Small intestine (tissue), 7 donors: ENCODE data around the gene EHMT1. TPM values are rescaled to one million over a fixed set of nuclear protein-coding genes. Genes with fewer than 3 reads are reported as not detected.
"Not testable (repeated sequence)": the region's sequence is repeated elsewhere in the genome, so short reads cannot be mapped to it uniquely, and the experiment has no call there.

ENCODE experiments used
- DNase-seq, 2 donors: peaks; one replicate each; pipeline versions ENCODE4 v3.0.0 to v3.0.0-alpha.2; 2013
- FAIRE-seq: peaks from 2 replicates; lab custom pipeline; 2012; peaks lifted over from hg19 to GRCh38; lab: Jason Lieb, UNC
- H3K27ac ChIP-seq, 3 donors: one replicate each; pipeline ENCODE4 v1.5.1; 2013; ENCODE audit warnings: low read length in 2 of 3, mild to moderate bottlenecking in 2 of 3, control low read depth in 1 of 3, inconsistent platforms in 1 of 3, low read depth in 1 of 3, moderate library complexity in 1 of 3
- H3K27me3 ChIP-seq, 3 donors: one replicate each; pipeline ENCODE4 v1.6.1; 2013; ENCODE audit warnings: low read length in 3 of 3, inconsistent platforms in 1 of 3; ENCODE audit not compliant: control insufficient read depth in 3 of 3, insufficient read depth in 3 of 3
- H3K36me3 ChIP-seq, 3 donors: one replicate each; pipeline ENCODE4 v1.6.1; 2013; ENCODE audit warnings: low read length in 3 of 3, inconsistent platforms in 1 of 3, low read depth in 1 of 3, mild to moderate bottlenecking in 1 of 3, moderate library complexity in 1 of 3; ENCODE audit not compliant: control insufficient read depth in 3 of 3, insufficient read depth in 2 of 3
- H3K4me1 ChIP-seq, 3 donors: one replicate each; pipeline ENCODE4 v1.6.1; 2013; ENCODE audit warnings: low read length in 2 of 3, inconsistent platforms in 1 of 3, low read depth in 1 of 3, mild to moderate bottlenecking in 1 of 3, moderate library complexity in 1 of 3; ENCODE audit not compliant: control insufficient read depth in 3 of 3, insufficient read depth in 2 of 3
- H3K4me3 ChIP-seq, 3 donors: one replicate each; pipeline ENCODE4 v1.5.1; 2013; ENCODE audit warnings: low read length in 3 of 3, control low read depth in 1 of 3, inconsistent platforms in 1 of 3, low read depth in 1 of 3, mild to moderate bottlenecking in 1 of 3, moderate library complexity in 1 of 3
- H3K9me3 ChIP-seq, 2 donors: one replicate each; pipeline ENCODE4 v1.6.1; 2013; ENCODE audit warnings: low read depth in 1 of 2, low read length in 1 of 2; ENCODE audit not compliant: control insufficient read depth in 2 of 2, insufficient read depth in 1 of 2
- WGBS, 3 donors: extraction: QIAGEN DNeasy Blood & Tissue Kit; methylation state at CpG; one replicate each; pipeline ENCODE4 v1.1.7; 2013; 5-methylcytosine and 5-hydroxymethylcytosine counted together
- polyA plus RNA-seq, 4 donors: library from polyadenylated mRNA; stranded (reverse) in 3 of 4; unstranded in 1 of 4; fragments of 200-250 nt in 3 of 4; fragments of 120-200 nt in 1 of 4; gene quantifications; one replicate each; pipeline versions ENCODE4 v1.2.1 to v1.2.3, GENCODE V29; 2013
- donor health status: healthy with polysubstance abuse.
- donor health status: control.
- donor health status: control.
- donor health status: Bipolar disorder and iron deficiency.
- donor health status: healthy.

Gene EHMT1
- polyA plus RNA-seq, 4 donors = 35.2 to 53.9 (median 39.1) TPM

GRCh38 chr9:137724818-137725240, 106.0 kb downstream of the EHMT1 start:
- H3K9me3 ChIP-seq = peaks cover 0 to 13% of the 10 kb centered on the region in 2 donors
- no peaks in the 10 kb centered on the region for H3K4me1 ChIP-seq
- H3K36me3 ChIP-seq = peaks cover 9 to 55% (median 16%) of the 10 kb centered on the region in 3 donors
- FAIRE-seq (no peak), DNase-seq (no peak)
- H3K27ac ChIP-seq = no peak overlapping the region
- 96 to 98% (median 97%) methylated on average over 24 of the region's 24 CpGs for whole genome bisulfite sequencing, 3 donors
- no peaks in the 10 kb centered on the region for H3K27me3 ChIP-seq
- no peak overlapping the region for H3K4me3 ChIP-seq

- Histone ChIP-seq H3K27ac (no peak overlapping the region), H3K36me3 (peaks cover 13 to 56% (median 17%) of the 10 kb centered on the region in 3 donors), H3K4me1 (no peaks in the 10 kb centered on the region), H3K9me3 (peaks cover 0 to 15% of the 10 kb centered on the region in 2 donors), H3K27me3 (no peaks in the 10 kb centered on the region), H3K4me3 (no peak overlapping the region)
- WGBS, 3 donors = 95 to 97% (median 97%) methylated on average over 9 to 10 of the region's 10 CpGs
- FAIRE-seq (no peak), DNase-seq (no peak)
Observed at GRCh38 chr9:137725598-137725997, 106.8 kb downstream of the EHMT1 start.

- not testable (repeated sequence) for H3K4me3 ChIP-seq, DNase-seq, H3K4me1 ChIP-seq, H3K27ac ChIP-seq, FAIRE-seq, H3K27me3 ChIP-seq
- Histone ChIP-seq H3K36me3 (peaks cover 10 to 57% (median 14%) of the 10 kb centered on the region in 3 donors), H3K9me3 (peaks cover 0 to 16% of the 10 kb centered on the region in 2 donors)
- 88 to 99% (median 97%) methylated on average over 7 to 9 of the region's 19 CpGs for WGBS, 3 donors
Observed at GRCh38 chr9:137726336-137726735, 107.5 kb downstream of the EHMT1 start.

DNA sequence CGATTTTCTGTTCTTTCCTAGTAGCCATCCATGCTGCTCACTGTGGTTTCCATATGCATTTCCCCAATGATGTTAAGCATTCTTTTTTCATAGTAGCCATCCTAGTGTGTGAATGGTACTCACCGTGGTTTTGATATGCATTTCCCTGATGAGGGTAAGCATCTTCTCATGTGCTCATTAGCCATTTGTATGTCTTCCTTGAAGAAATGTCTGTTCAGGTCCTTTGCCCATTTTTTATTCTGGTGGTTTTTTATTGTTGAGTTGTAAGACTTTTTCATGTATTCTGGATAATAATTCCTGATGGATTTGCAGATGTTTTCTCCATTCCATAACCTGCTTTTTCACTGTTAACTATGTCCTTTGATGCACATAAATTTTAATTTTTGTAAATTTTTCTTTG, 108.0 kb downstream of the EHMT1 start:
- FAIRE-seq = no peak

GRCh38 chr9:137727716-137728115, 108.9 kb downstream of the EHMT1 start:
- FAIRE-seq (no peak), DNase-seq (no peak)
- no peak overlapping the region for H3K27ac ChIP-seq
- no peaks in the 10 kb centered on the region for H3K4me1 ChIP-seq
- peaks cover 10 to 63% (median 22%) of the 10 kb centered on the region in 3 donors for H3K36me3 ChIP-seq
- H3K9me3 ChIP-seq = peaks cover 0 to 28% of the 10 kb centered on the region in 2 donors
- H3K27me3 ChIP-seq = no peaks in the 10 kb centered on the region
- H3K4me3 ChIP-seq = no peak overlapping the region

More for the DNA sequence above, 108.0 kb downstream of the EHMT1 start:
- Histone ChIP-seq H3K27ac (no peak overlapping the region), H3K27me3 (no peaks in the 10 kb centered on the region), H3K36me3 (peaks cover 10 to 59% (median 16%) of the 10 kb centered on the region in 3 donors), H3K9me3 (peaks cover 0 to 19% of the 10 kb centered on the region in 2 donors), H3K4me3 (no peak overlapping the region), H3K4me1 (no peaks in the 10 kb centered on the region)
- 96 to 100% (median 98%) methylated on average over 2 of the region's 2 CpGs for WGBS, 3 donors
- DNase-seq = no peak

DNA sequence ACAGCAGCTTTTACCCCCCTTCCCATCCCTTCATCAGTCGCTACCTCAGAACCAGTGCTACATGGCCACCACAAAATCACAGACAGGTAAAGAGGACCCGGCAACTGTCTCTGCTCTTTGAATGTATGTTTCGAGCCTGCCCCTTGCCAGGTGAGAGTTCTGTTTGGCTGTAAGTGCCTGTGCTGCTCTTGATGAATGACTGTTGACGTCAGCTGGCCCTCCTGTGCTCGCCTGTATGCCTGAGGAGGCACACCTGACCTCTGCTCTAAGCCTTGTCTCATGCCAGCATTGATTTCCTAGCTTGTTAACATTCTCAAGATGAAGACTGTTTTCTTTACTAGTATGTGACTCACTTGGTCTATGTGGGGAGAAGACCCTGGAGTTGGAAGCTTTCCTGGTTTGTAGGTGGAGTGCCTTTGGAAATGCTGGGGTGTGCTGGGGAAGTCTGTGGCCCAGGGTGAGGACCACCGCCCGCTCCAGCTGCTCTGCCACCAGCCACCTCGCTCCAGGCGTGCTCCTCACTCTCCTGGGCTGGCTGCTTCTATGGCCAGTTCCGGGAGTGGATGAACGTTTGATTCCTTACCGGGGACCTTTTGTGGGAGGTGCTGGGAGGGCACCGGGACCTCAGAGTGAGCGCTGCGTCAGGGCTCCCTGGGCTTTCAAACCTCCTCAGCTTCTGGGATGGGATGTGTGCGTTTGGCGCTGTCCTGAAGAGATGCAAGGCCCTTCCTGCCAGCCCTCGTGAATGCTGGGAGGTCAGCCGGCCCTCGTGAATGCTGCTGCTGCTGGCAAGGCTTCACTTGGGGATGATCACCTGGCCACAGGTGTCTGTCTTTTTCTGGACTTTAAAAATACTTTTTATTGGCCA, 109.9 kb downstream of the EHMT1 start:
- Histone ChIP-seq H3K27me3 (no peaks in the 10 kb centered on the region), H3K27ac (no peak overlapping the region), H3K9me3 (peaks cover 0 to 38% of the 10 kb centered on the region in 2 donors), H3K36me3 (peaks cover 10 to 70% (median 24%) of the 10 kb centered on the region in 3 donors), H3K4me3 (no peak overlapping the region), H3K4me1 (no peaks in the 10 kb centered on the region)
- DNase-seq (no peak), FAIRE-seq (no peak)
- WGBS, 3 donors = 94 to 97% (median 96%) methylated on average over 18 to 20 of the region's 20 CpGs

- H3K4me1 ChIP-seq = no peaks in the 10 kb centered on the region
- no peak overlapping the region for H3K27ac ChIP-seq
- no peaks in the 10 kb centered on the region for H3K27me3 ChIP-seq
- peaks cover 10 to 49% (median 23%) of the 10 kb centered on the region in 3 donors for H3K36me3 ChIP-seq
- WGBS, 3 donors = 96 to 97% (median 96%) methylated on average over 18 of the region's 18 CpGs
- H3K9me3 ChIP-seq = peaks cover 0 to 37% of the 10 kb centered on the region in 2 donors
- FAIRE-seq (no peak), DNase-seq (no peak)
- H3K4me3 ChIP-seq = no peak overlapping the region
Observed at GRCh38 chr9:137731216-137731946, 112.6 kb downstream of the EHMT1 start.
